Measurements from ENCODE around the gene MAD2L2. TPM values are rescaled to one million over a fixed set of nuclear protein-coding genes. Genes with fewer than 3 reads are reported as not detected.
A peak's percentile ranks its signal among the peaks of the same experiment; 100 is the strongest.

MAD2L2 gene
- total RNA-seq, 2 donors from 2014 or later = 26.9 to 27.3 TPM

DNA sequence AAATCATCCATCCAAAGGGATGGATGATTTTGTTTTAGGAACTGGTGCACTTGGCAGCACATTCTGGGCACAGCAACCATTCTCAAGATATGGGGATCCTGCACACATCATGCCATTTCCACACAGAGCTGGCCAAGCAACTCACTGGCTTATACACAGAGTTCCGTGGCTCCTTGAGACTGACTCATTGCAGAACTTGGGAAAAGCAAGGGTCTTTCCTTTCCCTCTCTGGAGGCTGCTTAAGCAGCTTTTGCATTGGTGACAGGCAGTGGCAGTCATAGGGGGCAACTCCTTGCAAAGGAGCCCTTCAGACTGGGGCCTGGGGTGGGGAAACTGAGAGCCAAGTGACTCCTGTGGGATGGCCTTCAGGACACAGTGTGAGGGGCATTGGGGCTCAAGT lies 1.9 kb upstream of the MAD2L2 start:
- peaks cover 8 to 22% of the 10 kb centered on the region in 2 donors for H3K4me1 ChIP-seq (ENCODE audit: control insufficient read depth in 1 of 2, low read depth in 2 of 2)
- TF ChIP-seq, protein P1, sequence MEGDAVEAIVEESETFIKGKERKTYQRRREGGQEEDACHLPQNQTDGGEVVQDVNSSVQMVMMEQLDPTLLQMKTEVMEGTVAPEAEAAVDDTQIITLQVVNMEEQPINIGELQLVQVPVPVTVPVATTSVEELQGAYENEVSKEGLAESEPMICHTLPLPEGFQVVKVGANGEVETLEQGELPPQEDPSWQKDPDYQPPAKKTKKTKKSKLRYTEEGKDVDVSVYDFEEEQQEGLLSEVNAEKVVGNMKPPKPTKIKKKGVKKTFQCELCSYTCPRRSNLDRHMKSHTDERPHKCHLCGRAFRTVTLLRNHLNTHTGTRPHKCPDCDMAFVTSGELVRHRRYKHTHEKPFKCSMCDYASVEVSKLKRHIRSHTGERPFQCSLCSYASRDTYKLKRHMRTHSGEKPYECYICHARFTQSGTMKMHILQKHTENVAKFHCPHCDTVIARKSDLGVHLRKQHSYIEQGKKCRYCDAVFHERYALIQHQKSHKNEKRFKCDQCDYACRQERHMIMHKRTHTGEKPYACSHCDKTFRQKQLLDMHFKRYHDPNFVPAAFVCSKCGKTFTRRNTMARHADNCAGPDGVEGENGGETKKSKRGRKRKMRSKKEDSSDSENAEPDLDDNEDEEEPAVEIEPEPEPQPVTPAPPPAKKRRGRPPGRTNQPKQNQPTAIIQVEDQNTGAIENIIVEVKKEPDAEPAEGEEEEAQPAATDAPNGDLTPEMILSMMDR (IDR thresholded peaks at IDR 0.05) = no peak

DNA sequence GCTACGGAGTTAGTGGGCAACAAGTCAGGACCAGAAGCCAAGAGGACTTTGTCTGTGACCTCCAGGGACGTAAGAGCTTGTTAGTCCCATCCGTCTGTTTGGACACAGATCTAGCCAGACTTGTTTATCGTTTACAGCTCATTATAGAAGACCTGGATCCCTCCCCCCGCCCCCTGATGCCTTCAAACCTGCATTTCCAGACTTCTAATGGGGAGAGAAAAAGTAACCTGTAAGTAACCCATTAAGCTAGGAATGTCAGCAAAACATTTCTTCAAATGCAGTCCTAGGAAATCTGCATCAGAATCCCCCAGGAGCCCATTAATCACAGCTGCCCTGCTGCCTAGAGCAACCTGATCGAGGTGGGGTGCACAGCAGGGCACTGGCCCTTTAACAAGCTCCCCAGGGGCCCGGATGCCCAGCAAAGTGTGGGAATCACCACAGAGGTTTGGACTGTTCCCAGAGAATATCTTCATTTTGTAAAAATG lies 1.4 kb upstream of the MAD2L2 start:
- H3K4me1 ChIP-seq (ENCODE audit: control insufficient read depth in 1 of 2, low read depth in 2 of 2) = peaks cover 8 to 22% of the 10 kb centered on the region in 2 donors
- H3K9me3 ChIP-seq = no peaks in the 10 kb centered on the region
- no peak overlapping the region for H3K27ac ChIP-seq
- H3K4me3 ChIP-seq = no peak overlapping the region
- no peaks in the 10 kb centered on the region for H3K36me3 ChIP-seq
- no peaks in the 10 kb centered on the region for H3K27me3 ChIP-seq (replicated peaks; ENCODE audit: insufficient read depth)
- DNase-seq (ENCODE audit: low spot score) (no peak), ATAC-seq (ENCODE audit: insufficient number of reproducible peaks, low FRiP score, low read depth) (no peak)
- TF ChIP-seq, protein P1 (IDR thresholded peaks at IDR 0.05) = no peak

More for the DNA sequence above, 1.9 kb upstream of the MAD2L2 start:
- H3K9me3 ChIP-seq = no peaks in the 10 kb centered on the region
- no peaks in the 10 kb centered on the region for H3K27me3 ChIP-seq (replicated peaks; ENCODE audit: insufficient read depth)
- no peak overlapping the region for H3K27ac ChIP-seq
- H3K36me3 ChIP-seq = no peaks in the 10 kb centered on the region
- DNase-seq (ENCODE audit: low spot score) (no peak), ATAC-seq (ENCODE audit: insufficient number of reproducible peaks, low FRiP score, low read depth) (no peak)
- no peak overlapping the region for H3K4me3 ChIP-seq

DNA sequence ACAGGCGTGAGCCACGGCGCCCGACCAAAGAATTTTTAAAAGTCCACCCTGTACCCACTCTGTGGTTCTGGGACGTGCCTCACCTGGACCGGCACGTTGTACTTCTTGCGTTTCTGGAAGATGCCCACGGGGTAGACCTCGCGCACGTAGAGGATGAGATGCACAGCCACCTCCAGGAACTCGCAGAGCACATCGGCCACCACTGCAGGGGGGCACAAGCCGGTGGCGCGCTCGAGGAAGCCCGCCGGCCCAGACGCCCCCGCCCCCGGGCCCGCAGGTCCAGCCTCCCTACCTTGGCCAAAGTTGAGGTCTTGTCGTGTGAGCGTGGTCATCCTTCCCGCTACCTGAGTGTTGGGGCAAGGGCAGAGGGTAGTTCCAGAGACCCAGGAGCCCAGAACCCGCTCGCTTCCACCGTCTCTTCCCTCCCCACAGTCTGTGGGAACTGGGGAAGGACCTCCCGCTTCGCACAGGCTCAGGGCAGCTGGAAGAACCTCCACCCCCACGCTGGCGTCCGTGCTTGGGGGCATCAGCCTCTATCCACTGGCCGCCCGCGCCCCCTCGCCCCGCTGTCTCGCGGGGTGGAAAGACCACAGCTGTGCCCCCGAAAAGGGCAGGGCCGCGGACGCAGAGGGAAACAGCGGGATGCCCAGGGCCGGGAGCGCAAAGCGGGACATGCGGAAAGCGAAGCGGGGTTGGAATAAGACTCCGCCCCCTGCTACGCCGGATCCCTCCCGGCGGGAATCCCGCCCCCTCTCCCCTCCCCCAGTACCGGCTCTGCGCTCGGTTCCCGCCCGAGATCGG lies 478 bp downstream of the MAD2L2 start:
- TF ChIP-seq, protein P1 (IDR thresholded peaks at IDR 0.05) = no peak
- Histone ChIP-seq H3K4me3 (peak overlapping the region; percentile 92), H3K9me3 (no peaks in the 10 kb centered on the region), H3K36me3 (peaks cover 4% of the 10 kb centered on the region), H3K27ac (peak overlapping the region; percentile 68 to 69), H3K27me3 (replicated peaks; ENCODE audit: insufficient read depth) (no peaks in the 10 kb centered on the region), H3K4me1 (ENCODE audit: control insufficient read depth in 1 of 2, low read depth in 2 of 2) (peaks cover 8 to 22% of the 10 kb centered on the region in 2 donors)
- DNase-seq (ENCODE audit: low spot score) (no peak), ATAC-seq (ENCODE audit: insufficient number of reproducible peaks, low FRiP score, low read depth) (no peak)

DNA sequence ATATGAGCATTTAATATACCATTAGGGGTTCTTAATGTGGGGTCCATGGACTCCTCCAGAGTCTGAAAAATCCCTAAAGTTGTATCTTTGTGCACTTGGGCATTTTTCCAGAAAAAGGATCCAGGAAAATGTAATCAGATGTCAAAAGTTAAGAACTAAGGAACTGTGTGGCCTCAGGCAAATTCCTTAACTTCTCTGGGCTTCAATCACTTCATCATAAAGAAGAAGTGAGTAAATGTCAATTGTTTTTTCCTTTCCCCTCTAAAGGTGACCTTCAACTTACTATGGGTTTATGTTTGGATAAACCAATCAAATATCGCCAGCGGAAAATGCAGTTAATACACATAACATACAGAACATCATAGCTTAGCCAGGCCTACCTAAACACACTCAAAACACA lies 2.5 kb downstream of the MAD2L2 start:
- H3K27ac ChIP-seq = no peak overlapping the region
- ATAC-seq (ENCODE audit: insufficient number of reproducible peaks, low FRiP score, low read depth) = no peak

More for the DNA sequence above, 2.5 kb downstream of the MAD2L2 start:
- DNase-seq (ENCODE audit: low spot score) = no peak
- H3K9me3 ChIP-seq = no peaks in the 10 kb centered on the region
- H3K36me3 ChIP-seq = peaks cover 13% of the 10 kb centered on the region
- TF ChIP-seq, protein P1 (IDR thresholded peaks at IDR 0.05) = no peak
- H3K4me3 ChIP-seq = no peak overlapping the region
- no peaks in the 10 kb centered on the region for H3K27me3 ChIP-seq (replicated peaks; ENCODE audit: insufficient read depth)
- peaks cover 8 to 22% of the 10 kb centered on the region in 2 donors for H3K4me1 ChIP-seq (ENCODE audit: control insufficient read depth in 1 of 2, low read depth in 2 of 2)

Data from thoracic aorta (tissue), 2 donors.